Measurements from ENCODE around the gene FOXRED1. TPM values are rescaled to one million over a fixed set of nuclear protein-coding genes. Genes with fewer than 3 reads are reported as not detected.
A peak's percentile ranks its signal among the peaks of the same experiment; 100 is the strongest.

The FOXRED1 gene
- total and polyA plus RNA-seq, 2 donors (not counting 1 experiment from before 2014, with no cell fraction given) = 26.1 to 46.0 TPM

- no peak overlapping the region for H2AFZ ChIP-seq (ENCODE audit: insufficient read depth, low read depth, low read length, poor library complexity, severe bottlenecking)
- no peak overlapping the region for H3K27ac Mint-ChIP-seq
- POLR2A ChIA-PET = no interaction called here
Measured at GRCh38 chr11:126310200-126310991, 41.4 kb downstream of the FOXRED1 start.

More at GRCh38 chr11:126310200-126310991, 41.4 kb downstream of the FOXRED1 start:
- ATAC-seq (ENCODE audit: low read depth) (peak; percentile 67), DNase-seq (peak; percentile 56)
- Histone ChIP-seq H3K9ac (ENCODE audit: low read length) (no peak overlapping the region), H3K27ac (ENCODE audit: low read length in 2 of 2) (no peak overlapping the region), H3K27me3 (replicated peaks in 1 of 4; ENCODE audit: control extremely low read depth in 1 of 4, control insufficient read depth in 3 of 4, insufficient read depth in 4 of 4, low read length in 3 of 4) (no peaks in the 10 kb centered on the region), H4K20me1 (ENCODE audit: control insufficient read depth, insufficient read depth, low read length, poor library complexity, severe bottlenecking) (peaks cover 13% of the 10 kb centered on the region), H3K4me1 (ENCODE audit: control insufficient read depth in 2 of 2, insufficient read depth in 2 of 2, low read length in 2 of 2) (peaks cover 5 to 22% of the 10 kb centered on the region in 2 donors), H3K9me3 (ENCODE audit: control extremely low read depth in 1 of 3, control insufficient read depth in 2 of 3, insufficient read depth in 1 of 3, low read length in 2 of 3) (no peaks in the 10 kb centered on the region), H3K79me2 (ENCODE audit: control insufficient read depth, insufficient read depth, low read length) (peaks cover 48% of the 10 kb centered on the region), H3K4me3 (ENCODE audit: control extremely low read depth in 1 of 5, extremely low read depth in 1 of 5, insufficient read depth in 1 of 5, low read depth in 2 of 5, low read length in 4 of 5) (no peak overlapping the region), H3K36me3 (replicated peaks in 1 of 2; ENCODE audit: control extremely low read depth in 1 of 2, control insufficient read depth in 1 of 2, extremely low read depth in 1 of 2, insufficient read depth in 2 of 2, low read length in 1 of 2) (peaks cover 2 to 47% of the 10 kb centered on the region in 2 experiments), H3K4me2 (replicated peaks; ENCODE audit: low read depth, low read length, poor library complexity, severe bottlenecking) (no peak overlapping the region)
- peak; percentile 78 for TF ChIP-seq CTCF (IDR thresholded peaks at IDR 0.05)
- TF ChIP-seq EZH2 (IDR thresholded peaks at IDR 0.05; ENCODE audit: borderline replicate concordance, insufficient read depth, low read depth, low read length, poor library complexity, severe bottlenecking) = no peak
- no peak overlapping the region for H3K4me3 Mint-ChIP-seq
- 78% methylated on average over 12 of the region's 12 CpGs for WGBS (ENCODE audit: insufficient coverage)
- intact Hi-C loops (cut with micrococcal nuclease) = loop anchor here (1.0 kb wide), 1 partner anchor 170 kb away; no protein-coding TSS in a partner anchor
- CTCF ChIA-PET = interaction anchor here (0.5 to 4.8 kb wide), 16 partner anchors 10 to 1525 kb away, joined by 3 to 55 read pairs (median 4); partner anchors contain the start of gene ST3GAL4
- H3K27me3 Mint-ChIP-seq = no peaks in the 10 kb centered on the region
- H3K4me1 Mint-ChIP-seq = peaks cover 26% of the 10 kb centered on the region
- no peaks in the 10 kb centered on the region for H3K9me3 Mint-ChIP-seq (ENCODE audit: insufficient read depth)
